Stimulated activated CD8-positive, alpha-beta memory T cell treated with anti-CD3 and anti-CD28 coated beads, Interleukin-7, amount 100 ng/mL, for 24 hours (primary cell): ENCODE results near the gene FHL2.

ENCODE experiments used
- DNase-seq: peaks from one replicate; pipeline ENCODE4 v3.0.0-alpha.2; 2020; ENCODE audit warnings: low read depth

The FHL2 gene

DNA sequence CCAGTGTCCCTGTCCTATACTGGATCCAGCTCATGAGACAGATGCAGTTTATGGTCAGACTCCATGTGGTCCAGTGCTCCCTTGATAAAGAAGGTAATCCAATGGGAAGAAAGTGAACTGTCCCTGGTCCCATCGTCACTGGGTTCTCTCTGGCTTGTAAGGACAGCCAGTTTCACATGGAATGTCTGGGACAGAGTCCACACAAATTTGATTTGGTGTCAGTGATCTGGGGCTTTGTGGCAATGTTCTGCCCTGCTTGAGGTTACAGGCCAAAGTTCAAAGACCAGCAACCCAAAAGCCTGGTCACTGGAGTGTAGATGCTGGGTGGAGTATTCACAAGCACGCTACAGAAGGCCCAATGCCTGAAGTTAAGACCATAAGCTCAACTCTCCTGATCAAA lies 22.2 kb upstream of the FHL2 start:
- no peak for DNase-seq

DNA sequence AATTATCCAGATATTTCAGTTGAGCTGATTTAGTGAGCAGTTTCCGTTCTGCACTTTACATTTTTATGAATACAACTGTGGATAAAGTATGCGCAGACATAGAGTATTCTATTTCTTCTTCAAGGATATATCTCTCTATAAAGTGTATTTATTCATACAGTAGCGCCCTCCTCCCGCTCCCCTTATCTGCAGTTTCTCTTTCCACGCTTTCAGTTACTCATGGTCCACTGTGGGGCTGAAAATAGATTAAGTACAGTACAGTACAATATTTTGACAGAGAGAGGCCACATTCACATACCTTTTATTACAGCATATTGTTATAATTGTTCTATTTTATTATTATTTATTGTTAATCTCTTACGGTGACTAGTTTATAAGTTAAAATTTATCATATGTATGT lies 19.7 kb upstream of the FHL2 start:
- no peak for DNase-seq

DNA sequence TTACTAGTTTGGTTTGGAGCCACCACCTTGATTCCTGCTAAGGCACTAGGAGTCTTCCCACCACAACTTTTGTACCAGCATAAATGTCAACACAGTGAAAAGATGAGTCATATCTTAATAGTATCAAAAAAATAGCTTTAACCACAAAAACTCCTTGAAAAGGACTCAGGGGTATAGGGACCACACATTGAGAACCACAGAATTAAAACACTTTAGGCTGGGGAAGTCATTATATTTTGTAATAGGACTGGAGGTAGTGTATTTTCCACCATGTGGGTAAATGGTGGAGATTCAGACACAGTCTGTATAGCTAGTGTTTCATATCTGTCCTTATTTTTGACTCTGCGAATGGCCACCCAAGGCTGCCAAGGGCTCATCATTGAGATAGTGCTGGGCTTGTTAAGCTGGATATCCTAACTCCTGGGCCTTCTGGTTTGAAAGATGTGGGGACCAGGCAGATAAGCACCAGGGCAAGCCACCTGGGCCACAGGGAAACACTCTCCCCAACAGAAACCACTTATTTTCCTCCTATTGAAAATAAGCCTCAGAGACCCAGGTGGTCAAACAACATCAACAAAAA lies 19.1 kb upstream of the FHL2 start:
- no peak for DNase-seq

DNA sequence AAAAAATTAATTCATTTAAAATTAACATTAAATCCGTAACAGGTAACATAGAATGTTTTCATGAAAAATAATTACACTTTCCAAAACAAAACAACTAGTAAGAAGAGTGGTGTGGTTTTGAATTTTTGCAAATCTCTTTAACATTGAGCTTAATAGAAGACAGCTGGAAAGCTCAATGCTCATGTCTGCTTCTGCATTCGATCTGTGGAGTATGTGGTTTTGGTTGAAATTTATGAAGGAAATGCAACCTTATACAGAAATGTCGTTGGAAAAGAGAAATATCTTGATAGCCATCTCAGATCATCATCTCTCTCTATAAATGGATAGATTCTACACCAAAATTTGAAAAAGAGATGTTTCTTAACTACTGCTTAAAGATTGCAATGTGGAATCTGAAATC lies 17.3 kb upstream of the FHL2 start:
- no peak for DNase-seq

DNA sequence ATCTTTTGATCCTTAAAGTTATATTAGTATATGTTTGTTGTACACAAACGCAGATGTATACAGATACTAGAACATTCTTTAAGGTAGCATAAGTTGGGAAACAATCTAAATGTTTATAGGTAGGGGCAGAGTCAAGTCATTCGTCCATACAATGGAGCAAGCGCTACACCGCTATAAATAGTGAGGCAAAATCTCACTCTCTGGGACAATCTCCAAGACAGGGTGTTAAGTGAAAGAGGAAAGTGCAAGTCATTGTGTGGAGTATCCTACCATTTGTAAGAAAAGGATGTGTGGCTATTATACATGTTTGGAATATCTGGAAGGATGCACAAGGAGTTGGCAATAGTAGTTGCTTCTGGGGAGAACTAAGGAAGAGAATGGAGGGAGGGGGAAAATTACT lies 16.2 kb upstream of the FHL2 start:
- DNase-seq, result no peak

DNA sequence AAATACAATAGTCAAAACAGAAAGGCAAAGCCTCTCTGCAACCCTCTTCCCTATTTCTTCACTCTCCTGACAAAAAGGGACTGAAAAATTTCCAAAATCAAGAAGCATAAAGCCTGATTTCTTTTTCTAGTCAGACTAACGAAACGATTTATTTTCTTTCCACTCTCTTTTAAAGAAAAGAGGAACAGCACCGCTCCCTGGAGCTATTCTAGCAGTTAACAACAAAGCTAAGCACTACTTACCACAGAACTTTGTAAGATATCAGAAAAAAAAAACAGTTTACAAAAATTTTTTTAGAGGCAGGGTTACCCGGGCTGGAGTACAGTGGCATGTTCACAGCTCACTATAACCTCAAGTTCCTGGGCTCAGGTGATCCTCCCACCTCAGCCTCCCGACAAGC lies 14.4 kb upstream of the FHL2 start:
- no peak for DNase-seq

DNA sequence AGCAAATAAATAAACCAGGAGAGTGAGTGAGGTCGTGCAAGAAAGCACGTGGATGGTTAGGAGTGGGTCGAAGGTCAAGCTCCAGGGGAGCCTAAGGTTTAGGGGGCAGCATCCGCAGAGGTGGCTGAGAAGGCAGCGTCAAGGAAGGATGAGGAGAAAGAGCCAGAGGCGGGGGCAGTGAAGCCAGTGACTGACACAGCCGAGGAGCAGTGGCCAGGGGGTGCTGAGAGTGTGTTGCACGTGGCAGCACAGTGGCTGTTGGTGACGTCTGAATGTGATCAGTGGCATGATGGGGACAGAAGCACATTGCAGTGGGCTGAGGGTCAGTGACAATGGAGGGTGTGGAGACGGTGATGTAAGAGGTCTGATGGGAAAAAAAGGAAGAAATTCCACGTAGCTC lies 13.7 kb upstream of the FHL2 start:
- DNase-seq, result no peak

DNA sequence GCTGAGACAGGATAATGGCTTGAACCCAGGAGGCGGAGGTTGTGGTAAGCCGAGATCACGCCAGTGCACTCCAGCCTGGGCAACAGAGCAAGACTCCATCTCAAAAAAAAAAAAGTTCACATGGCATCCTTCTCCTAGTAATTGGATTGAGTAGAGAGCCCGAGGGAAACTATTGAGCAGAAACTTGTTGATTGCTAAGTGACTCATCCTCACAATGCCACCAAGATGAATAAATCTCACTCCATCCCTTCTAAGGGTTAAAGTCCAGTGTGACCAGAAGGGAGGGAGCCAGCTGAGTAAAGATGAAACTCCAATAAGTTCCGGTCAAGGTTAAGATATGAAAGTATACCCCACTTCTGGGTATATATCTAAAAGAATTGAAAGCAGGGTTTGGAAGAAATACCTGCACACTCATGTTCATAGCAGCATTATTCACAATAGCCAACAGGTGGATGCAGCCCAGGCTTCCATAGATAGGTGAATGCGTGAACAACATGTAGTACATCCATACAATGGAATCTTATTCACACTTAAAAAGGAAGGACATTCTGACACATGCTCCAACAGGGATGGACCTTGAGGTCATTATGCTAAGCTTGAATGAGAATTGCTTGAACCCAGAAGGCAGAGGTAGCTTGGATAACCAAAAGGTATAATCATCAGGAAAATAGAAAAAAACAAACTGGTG lies 13.0 kb upstream of the FHL2 start:
- DNase-seq, result no peak

DNA sequence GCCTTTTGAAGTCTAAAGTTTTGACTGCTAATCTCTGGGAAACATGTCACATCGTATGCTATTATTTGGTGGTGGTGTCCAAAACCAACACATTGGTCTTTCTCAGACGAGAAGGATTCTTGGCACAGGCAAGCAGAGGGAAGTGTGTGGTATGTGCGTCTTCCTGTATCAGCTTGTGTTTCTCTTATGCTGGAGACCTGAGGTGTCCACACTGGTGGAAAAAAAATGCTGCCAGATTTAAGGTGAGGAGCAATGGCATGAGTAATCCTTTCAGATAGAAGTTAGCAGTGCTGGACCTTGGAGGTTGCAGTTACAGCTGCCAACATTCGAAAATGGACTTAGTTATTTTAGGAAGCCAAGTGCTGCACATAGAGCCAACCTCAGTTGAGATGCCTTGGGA lies 11.7 kb upstream of the FHL2 start:
- no peak for DNase-seq

DNA sequence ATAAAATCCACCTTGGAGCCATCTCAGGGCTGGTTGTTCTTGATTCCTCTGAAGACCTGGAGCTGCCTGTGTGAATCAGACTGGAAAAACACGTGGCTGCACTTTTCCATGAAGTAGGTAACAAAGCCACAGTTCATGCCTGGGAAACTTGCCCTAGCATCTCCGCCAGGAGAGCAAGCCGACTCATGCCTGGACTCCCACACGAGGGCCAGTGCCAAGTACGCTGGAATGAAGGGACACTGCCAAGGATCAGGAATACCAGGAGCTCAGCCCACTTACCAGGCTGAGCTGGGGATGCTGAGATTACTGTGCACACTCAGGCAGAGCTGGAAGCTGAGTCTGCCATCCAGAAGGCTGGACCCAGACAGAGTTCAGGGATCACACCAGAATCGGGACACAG lies 10.9 kb upstream of the FHL2 start:
- DNase-seq, result no peak

DNA sequence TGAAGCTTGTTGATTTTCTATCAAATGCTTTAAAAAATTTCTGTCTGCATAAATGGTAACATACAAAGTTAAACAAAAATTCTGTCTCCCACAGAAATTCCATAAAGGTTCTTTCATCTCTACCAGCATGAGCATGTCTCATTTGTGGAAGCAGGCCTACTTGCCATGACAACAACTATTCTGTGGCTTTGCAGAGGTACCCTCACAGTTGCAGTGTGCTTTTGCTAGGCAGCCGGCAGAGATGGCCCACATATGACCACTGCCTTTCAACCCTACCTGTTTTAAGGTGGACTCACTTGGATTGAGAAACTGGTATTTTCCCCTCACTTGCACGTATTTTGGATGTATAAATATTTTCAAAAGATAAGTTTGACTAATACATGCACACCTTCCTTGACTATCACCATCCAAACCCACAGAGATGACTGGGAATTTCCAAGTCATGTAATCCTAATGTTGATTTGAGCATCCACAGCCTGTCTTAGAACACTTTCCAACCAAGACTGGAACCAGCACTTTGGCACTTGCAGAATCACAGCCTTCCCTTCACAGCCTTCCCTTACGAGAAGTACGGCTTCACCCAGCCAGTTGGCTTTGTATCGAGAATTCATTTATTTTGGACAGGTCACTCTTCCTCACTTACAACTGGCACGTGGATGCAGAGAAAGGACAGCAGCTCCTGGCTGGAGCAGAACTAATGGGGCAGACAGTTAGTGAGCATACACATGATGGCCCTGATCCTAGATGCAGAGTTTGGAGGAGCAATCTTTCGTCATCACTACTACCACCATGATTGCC lies 9.3 kb upstream of the FHL2 start:
- no peak for DNase-seq

DNA sequence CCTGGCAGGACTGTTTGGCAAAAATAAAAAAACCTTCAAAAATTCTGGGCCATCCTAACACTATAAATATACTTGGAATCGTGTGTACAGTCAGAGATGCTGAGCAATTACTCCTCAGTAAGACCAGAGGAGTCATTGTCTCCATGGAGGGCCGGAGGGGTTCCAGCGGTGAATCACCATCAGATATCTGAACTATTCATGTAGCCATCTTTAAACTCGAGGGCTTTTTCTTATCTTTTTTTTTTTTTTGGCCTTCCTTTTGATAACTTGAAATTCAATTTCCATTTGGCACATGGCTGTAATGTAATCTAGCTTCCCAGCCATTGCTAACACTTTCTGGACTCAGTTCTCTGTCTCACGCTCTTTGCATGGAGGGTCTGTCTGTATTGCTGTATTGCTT lies 7.4 kb upstream of the FHL2 start:
- no peak for DNase-seq

DNA sequence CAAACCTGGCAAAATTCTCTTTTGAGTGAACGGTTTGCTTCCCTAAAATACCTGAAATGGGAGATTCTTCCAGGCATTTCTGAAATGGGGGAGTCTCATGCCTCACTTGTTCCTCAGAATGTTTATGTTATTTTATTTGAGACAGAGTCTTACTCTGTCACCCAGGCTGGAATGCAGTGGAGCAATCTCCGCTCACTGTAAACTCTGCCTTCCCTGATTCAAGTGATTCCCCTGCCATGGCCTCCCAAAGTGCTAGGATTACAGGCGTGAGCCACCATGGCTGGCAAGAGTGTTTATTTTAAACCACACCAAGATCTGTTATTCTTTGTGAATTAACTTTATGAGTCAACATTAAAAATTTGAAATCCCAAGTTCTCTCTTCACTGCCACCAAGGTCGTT lies 6.4 kb upstream of the FHL2 start:
- no peak for DNase-seq

DNA sequence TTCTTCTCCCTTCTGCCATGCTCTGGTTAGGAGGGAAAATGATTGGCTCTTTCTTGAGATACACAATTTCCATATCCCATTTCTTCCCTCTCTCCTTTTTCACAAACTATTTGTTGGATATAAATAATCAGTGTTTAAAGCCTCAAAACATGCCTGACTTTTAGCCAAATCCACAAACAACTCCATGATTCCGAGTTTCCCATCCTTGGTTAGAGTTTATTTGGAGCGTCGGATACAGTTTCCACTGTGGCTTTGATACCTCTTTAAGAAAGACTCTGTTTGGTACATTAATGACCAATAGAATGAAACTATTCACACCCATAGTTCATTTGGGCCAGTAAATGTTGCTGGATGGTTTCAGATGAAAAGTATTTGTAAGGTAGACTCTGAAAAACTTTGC lies 5.9 kb upstream of the FHL2 start:
- no peak for DNase-seq

DNA sequence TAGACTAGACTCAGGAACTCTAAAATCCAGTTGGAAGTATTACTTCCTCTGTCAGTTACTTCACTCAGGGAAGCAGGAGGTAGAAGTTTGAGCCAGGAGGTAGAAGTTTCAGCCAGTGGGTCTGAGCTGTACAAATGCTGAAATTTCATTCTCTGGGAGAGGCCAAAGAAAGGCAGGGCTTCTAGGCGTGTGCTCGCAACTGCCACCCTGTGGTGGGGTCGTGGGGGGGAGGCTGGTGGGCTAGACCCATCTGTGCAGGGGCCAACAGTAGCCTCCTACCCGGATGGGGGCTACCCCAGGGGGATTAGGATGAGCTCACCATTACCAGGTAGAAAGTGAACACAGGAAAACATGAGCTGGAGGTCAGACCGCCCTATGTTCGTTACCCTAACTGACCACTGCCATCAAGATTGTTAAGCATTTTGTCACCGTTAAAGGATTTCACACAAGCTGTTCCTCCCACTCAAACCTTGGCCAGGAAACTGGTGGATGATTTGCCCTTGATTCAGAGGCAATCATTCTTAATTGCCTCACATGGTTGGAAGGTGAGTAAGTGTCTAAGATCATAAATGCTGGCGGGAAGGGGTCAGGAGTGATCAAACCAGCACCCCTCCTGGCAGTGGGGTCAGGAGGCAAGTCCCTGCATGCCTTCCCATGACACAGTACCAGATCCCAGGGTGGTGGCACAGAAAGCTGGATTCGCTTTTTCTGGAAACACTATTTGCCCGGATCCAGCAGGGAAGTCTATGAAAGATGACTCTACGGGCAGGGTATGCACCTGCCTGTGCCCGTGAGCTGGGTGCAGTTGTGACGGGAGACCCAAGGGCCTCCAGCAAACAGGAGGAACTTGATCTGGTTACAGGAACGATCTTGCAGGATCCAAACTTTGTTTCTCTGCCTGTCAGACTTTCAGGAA lies 5.2 kb upstream of the FHL2 start:
- DNase-seq, result no peak

DNA sequence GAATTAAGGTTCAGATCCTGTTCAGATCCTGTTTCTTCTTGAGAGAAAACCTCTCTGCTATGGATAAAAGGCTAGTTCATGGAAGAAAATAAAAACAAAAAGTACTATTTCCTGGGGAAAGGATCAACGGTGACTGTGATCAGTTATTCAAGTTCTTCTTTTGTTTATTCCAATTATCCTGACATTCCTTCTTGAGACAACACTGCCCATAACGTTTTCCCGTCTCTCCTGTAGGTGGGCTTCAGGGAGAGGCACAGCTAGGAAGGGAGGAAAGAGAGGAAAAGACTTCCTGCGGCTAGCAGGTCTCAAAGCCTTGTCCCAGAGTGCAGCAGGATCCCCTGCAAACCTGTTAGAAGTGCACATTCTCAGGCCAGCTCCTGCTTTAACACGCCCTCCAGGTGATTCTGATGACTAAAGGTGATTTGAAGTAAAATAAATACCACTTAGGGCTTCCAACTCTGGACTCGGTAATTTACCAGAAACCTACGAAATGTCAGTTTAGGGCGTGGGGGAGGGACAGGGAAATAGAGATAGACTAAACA lies 4.5 kb upstream of the FHL2 start:
- DNase-seq, result no peak

DNA sequence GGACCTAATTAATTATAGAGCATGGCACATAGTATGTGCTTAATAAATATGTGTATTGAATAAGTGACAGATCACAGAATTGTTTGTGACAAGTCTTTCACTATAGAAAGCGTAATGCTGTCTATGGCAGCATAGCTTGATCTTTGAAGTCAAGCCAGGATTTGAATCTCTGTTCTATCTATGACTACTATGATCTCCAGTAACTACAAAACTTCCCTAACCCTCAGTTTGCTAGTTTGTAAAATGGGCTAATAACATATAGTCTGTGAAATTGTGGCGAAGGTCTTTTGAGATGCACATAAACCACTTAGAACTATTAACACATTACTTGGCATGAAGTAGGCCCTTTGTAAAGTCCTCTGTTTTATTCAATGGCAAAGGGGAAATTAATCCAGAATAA lies 4.0 kb upstream of the FHL2 start:
- DNase-seq, result no peak

DNA sequence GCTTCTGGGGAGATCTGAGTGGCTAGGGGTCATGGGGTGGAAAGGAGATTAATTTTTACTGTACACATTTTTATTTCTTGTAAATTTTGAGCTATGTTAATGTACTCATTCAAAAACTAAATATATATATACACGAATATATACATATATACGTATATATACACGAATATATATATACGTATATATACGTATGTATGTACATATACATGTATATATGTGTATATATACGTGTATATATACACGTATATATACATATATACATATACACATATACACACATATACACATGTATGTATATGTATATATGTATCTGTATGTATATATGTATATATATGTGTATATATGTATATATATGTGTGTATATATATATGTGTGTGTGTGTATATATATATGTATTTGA lies 3.0 kb upstream of the FHL2 start:
- DNase-seq, result no peak

DNA sequence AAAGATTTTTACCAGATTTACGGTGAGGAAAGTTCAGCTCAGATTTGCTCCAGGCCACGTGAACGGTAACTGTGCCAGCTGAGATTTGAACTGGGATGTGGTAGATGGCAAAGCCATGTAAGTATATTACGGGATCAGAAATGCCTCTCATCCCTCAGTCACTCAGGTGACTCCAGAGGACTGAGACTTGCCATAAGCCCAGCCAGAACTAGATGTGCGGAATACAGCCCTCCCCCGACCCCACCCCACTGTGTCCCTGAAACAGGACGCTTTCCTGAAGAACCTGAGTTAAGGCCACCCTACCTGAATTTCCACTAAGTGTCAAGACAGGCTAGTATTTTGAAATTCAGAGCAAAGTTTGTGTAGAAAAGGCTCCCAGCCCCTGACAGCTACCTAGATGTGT lies 1.3 kb upstream of the FHL2 start:
- DNase-seq, result no peak

DNA sequence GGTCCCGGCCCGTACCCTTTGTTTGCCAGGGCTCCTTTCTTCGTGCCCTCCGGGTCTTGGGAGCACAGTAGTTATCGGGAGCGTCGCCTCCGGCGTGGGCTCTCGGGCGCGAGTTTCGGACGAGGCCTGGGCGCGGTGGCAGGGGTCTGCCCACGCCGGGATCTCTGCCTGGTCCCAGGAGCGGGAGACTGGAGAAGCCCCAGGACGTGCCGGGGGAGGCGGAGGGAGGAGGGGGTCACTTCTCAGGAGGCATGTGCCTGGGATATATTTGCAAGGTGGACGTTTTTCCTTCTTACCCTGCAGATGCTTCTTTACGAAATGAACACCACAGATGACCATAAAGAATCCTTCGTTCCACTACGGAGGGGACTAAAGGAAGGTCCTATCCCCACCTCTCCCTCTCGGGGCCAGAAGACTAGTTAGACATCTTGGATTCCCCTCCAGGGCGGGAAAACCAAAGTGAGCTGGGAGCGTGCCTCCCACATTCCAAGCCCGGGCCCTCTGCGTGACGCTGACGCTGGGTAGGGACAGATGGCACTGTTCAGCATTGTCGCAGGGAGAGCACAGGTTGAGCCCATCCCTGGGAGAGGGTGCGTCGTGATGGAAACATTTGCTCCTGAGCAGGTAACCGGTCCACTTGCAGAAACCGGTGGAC lies 483 bp upstream of the FHL2 start:
- no peak for DNase-seq

DNA sequence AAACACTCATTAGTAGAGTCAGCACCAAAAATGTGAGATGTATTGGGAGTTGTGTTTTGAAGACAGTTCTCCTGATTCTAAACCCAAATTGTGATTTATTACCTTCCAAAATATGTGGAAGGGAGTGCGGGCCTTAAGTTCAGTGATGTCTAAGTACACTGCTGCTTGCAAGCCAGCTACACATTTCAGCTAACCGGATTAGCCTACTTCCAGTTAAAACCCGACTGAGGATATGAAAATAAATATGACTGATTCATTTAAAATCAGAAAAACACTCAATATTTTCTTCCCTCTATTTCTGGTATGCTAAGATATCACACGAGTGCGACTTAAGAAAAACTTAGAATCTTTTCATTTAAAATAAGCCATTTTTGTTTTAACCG lies 907 bp downstream of the FHL2 start:
- no peak for DNase-seq
